K562 (cell line): Measurements from ENCODE around the gene ARPC1A. TPM values are rescaled to one million over a fixed set of nuclear protein-coding genes. Genes with fewer than 3 reads are reported as not detected.

Experiments
- CBFB ChIP-seq: sonication (generic); formaldehyde crosslinking; IDR thresholded peaks from 2 replicates; pipeline ENCODE4 v1.4.0; 2020; ENCODE audit warnings: mild to moderate bottlenecking, missing genetic modification reagents
- CHAMP1 ChIP-seq: fragments of 450-650 bp; IDR thresholded peaks from 2 replicates; pipeline ENCODE4 v1.6.1; 2016; ENCODE audit warnings: mild to moderate bottlenecking
- FOXK1 ChIP-seq: sonication (generic); formaldehyde crosslinking; IDR thresholded peaks from 2 replicates; pipeline ENCODE4 v1.8.0; 2022; ENCODE audit warnings: missing genetic modification reagents, mild to moderate bottlenecking, borderline replicate concordance
- FOXM1 ChIP-seq, 2 experiments: fragments of 450-650 bp in 1 of 2; sonication (generic) in 1 of 2; formaldehyde crosslinking in 1 of 2; IDR thresholded peaks; 2 replicates each; pipeline versions ENCODE4 v1.6.1 to v1.9.0; 2017 to 2022; ENCODE audit warnings: low read depth in 2 of 2, mild to moderate bottlenecking in 2 of 2, missing genetic modification reagents in 1 of 2, moderate library complexity in 1 of 2
- FUS ChIP-seq: fragments of 200-400 bp; formaldehyde crosslinking; optimal IDR thresholded peaks from 2 replicates; pipeline ENCODE3; 2017; ENCODE audit warnings: low read depth, low read length
- GABPB1 ChIP-seq: sonication (generic); formaldehyde crosslinking; IDR thresholded peaks from 2 replicates; pipeline ENCODE4 v1.8.0; 2022; ENCODE audit warnings: mild to moderate bottlenecking, missing genetic modification reagents
- MLX ChIP-seq, 2 experiments: fragments of 450-650 bp in 1 of 2; sonication (generic) in 1 of 2; formaldehyde crosslinking; conservative IDR thresholded peaks; 2 replicates each; pipeline versions ENCODE4 v1.4.0 to v1.8.1; 2020 to 2022; ENCODE audit warnings: mild to moderate bottlenecking in 1 of 2, missing genetic modification reagents in 1 of 2
- NFE2 ChIP-seq: IDR thresholded peaks from 2 replicates; pipeline ENCODE4 v1.6.1; 2014; ENCODE audit warnings: antibody characterized with exemption, low read depth
- NFIX ChIP-seq: fragments of 250-450 bp; sonication (Bioruptor Pico); IDR thresholded peaks from 2 replicates; pipeline ENCODE4 v1.4.0; 2020; ENCODE audit warnings: low read depth, mild to moderate bottlenecking, moderate library complexity
- NR2F6 ChIP-seq: fragments of 450-650 bp; formaldehyde crosslinking; IDR thresholded peaks from 2 replicates; pipeline ENCODE4 v1.4.0; 2020; ENCODE audit warnings: mild to moderate bottlenecking
- PCBP1 ChIP-seq: fragments of 200-400 bp; formaldehyde crosslinking; IDR thresholded peaks from 2 replicates; pipeline ENCODE4 v1.6.1; 2018; ENCODE audit warnings: mild to moderate bottlenecking, low read depth, low read length; ENCODE audit not compliant: poor library complexity, severe bottlenecking
- POLR2G ChIP-seq: fragments of 200-400 bp; formaldehyde crosslinking; IDR thresholded peaks from 2 replicates; pipeline ENCODE4 v1.6.1; 2017; ENCODE audit warnings: low read depth, mild to moderate bottlenecking, antibody characterized with exemption, low read length, moderate library complexity
- RHOXF2B ChIP-seq: fragments of 250-450 bp; sonication (Bioruptor Pico); conservative IDR thresholded peaks from 2 replicates; pipeline ENCODE4 v1.5.1; 2021
- THRB ChIP-seq: fragments of 450-650 bp; formaldehyde crosslinking; conservative IDR thresholded peaks from 2 replicates; pipeline ENCODE4 v1.4.0; 2022; ENCODE audit warnings: mild to moderate bottlenecking, missing genetic modification characterization
- ZNF280A ChIP-seq: fragments of 450-650 bp; IDR thresholded peaks from 2 replicates; pipeline ENCODE4 v1.6.1; 2018; ENCODE audit warnings: mild to moderate bottlenecking, low read depth; ENCODE audit not compliant: partially characterized antibody
- ZNF347 ChIP-seq: fragments of 450-650 bp; formaldehyde crosslinking; IDR thresholded peaks from 2 replicates; pipeline ENCODE4 v1.4.0; 2020; ENCODE audit warnings: low read depth, mild to moderate bottlenecking, moderate library complexity
- ZNF589 ChIP-seq: fragments of 200-800 bp; sonication (Bioruptor generic); IDR thresholded peaks from 2 replicates; pipeline ENCODE4 v1.6.1; 2016; ENCODE audit warnings: low read depth, missing genetic modification characterization, missing compliant biosample characterization
- ZNF639 ChIP-seq, 2 experiments: fragments of 200-800 bp in 1 of 2; sonication (Bioruptor generic) in 1 of 2; sonication (generic) in 1 of 2; formaldehyde crosslinking in 1 of 2; IDR thresholded peaks in 1 of 2; conservative IDR thresholded peaks in 1 of 2; 2 replicates each; pipeline versions ENCODE4 v1.5.0 to v1.6.1; 2016 to 2020; ENCODE audit warnings: missing compliant biosample characterization in 1 of 2, missing genetic modification characterization in 1 of 2, missing genetic modification reagents in 1 of 2
- polyA plus RNA-seq, 8 experiments: library from polyadenylated mRNA; depleted of rRNA in 4 of 8; stranded (reverse) in 5 of 8; unstranded in 3 of 8; fragments of >200 nt; fragmentation: Nextera tagmentation in 2 of 8; fragmentation: Illumina TruSeq in 1 of 8; extraction: Ambion mirVana in 2 of 8; extraction: Trizol in 1 of 8; gene quantifications; 2 replicates each; pipeline versions ENCODE4 v1.2.1 to v1.2.3, GENCODE V29; 2011 to 2014; ENCODE audit warnings: inconsistent platforms in 1 of 8, missing spikeins in 1 of 8
- total RNA-seq, 7 experiments: library from RNA; depleted of rRNA in 6 of 7; stranded (reverse); fragments of >200 nt in 6 of 7; fragmentation: Illumina TruSeq in 2 of 7; extraction: Trizol in 2 of 7; gene quantifications; 2 replicates each; pipeline versions ENCODE4 v1.2.1 to v1.2.3, GENCODE V29; 2011 to 2021; ENCODE audit warnings: low replicate concordance in 1 of 7

The ARPC1A gene
- total and polyA plus RNA-seq, 9 of the 15 experiments (the other 6 are each of a cell fraction or from before 2014, with no cell fraction given), result 39.5 to 151 (median 86.1) TPM

GRCh38 chr7:99380032-99380822 lies 54.5 kb downstream of the ARPC1A start (continued):
- no peak for TF ChIP-seq MLX (CRISPR knock-in tag; conservative IDR thresholded peaks at IDR 0.05)
- TF ChIP-seq FUS, result no peak
- no peak for TF ChIP-seq ZNF347 (CRISPR knock-in tag)
- no peak for TF ChIP-seq NFIX (CRISPR knock-in tag)
- no peak for TF ChIP-seq POLR2G
- TF ChIP-seq ZNF280A, result no peak
- 0 out of 4 replicates have a peak, but pooled peaks of 1 of the 2 experiments have one; percentile 27 for TF ChIP-seq ZNF639 (CRISPR knock-in tag; conservative IDR thresholded peaks at IDR 0.05 in 1 of 2, IDR thresholded peaks at IDR 0.05 in 1 of 2)
- no peak for TF ChIP-seq THRB (CRISPR knock-in tag)
- TF ChIP-seq RHOXF2B (CRISPR knock-in tag), result no peak
- TF ChIP-seq PCBP1, result no peak
- TF ChIP-seq GABPB1 (CRISPR knock-in tag), result no peak
- no peak for TF ChIP-seq FOXM1 (IDR thresholded peaks at IDR 0.05; ENCODE audit: low read depth)
- no peak for TF ChIP-seq FOXM1 (CRISPR knock-in tag; IDR thresholded peaks at IDR 0.05; ENCODE audit: low read depth)
- peak; percentile 52; the same call in 1 of the 2 replicates for TF ChIP-seq CBFB (CRISPR knock-in tag)
- no peak for TF ChIP-seq CHAMP1
- peak; percentile 81 for TF ChIP-seq NFE2
- TF ChIP-seq NR2F6 (CRISPR knock-in tag), result no peak
- TF ChIP-seq FOXK1 (CRISPR knock-in tag), result no peak
- peak; percentile 41; the same call in 1 of the 2 replicates for TF ChIP-seq ZNF589 (CRISPR knock-in tag)
